ENCODE data around the gene SCD5. TPM values are rescaled to one million over a fixed set of nuclear protein-coding genes. Genes with fewer than 3 reads are reported as not detected.

Gene SCD5
- total RNA-seq, 1 donor from 2014 or later = 27.2 TPM

- DNase-seq (ENCODE audit: low spot score) = no peak
Observed at GRCh38 chr4:82640540-82640939, 158.1 kb downstream of the SCD5 start.

GRCh38 chr4:82639971-82640370 is 158.6 kb downstream of the SCD5 start:
- no peak for DNase-seq (ENCODE audit: low spot score)

GRCh38 chr4:82638479-82638878 is 160.1 kb downstream of the SCD5 start:
- DNase-seq (ENCODE audit: low spot score) = no peak

GRCh38 chr4:82630079-82630478 is 168.5 kb downstream of the SCD5 start:
- DNase-seq (ENCODE audit: low spot score) = no peak

- DNase-seq (ENCODE audit: low spot score) = no peak
Observed at GRCh38 chr4:82629238-82630000, 169.2 kb downstream of the SCD5 start.

- no peak for DNase-seq (ENCODE audit: low spot score)
Observed at GRCh38 chr4:82626251-82626868, 172.2 kb downstream of the SCD5 start.

GRCh38 chr4:82624819-82625218 is 173.8 kb downstream of the SCD5 start:
- DNase-seq (ENCODE audit: low spot score) = no peak

GRCh38 chr4:82623121-82623683 is 175.4 kb downstream of the SCD5 start:
- no peak for DNase-seq (ENCODE audit: low spot score)

- DNase-seq (ENCODE audit: low spot score) = no peak
Observed at GRCh38 chr4:82621251-82621650, 177.3 kb downstream of the SCD5 start.

- no peak for DNase-seq (ENCODE audit: low spot score)
Observed at GRCh38 chr4:82620126-82620735, 178.4 kb downstream of the SCD5 start.

GRCh38 chr4:82618103-82618720 is 180.4 kb downstream of the SCD5 start:
- peak; percentile 7 for DNase-seq (ENCODE audit: low spot score)

GRCh38 chr4:82614838-82615449 is 183.7 kb downstream of the SCD5 start:
- peak; percentile 7 for DNase-seq (ENCODE audit: low spot score)

- DNase-seq (ENCODE audit: low spot score) = no peak
Observed at GRCh38 chr4:82613121-82613520, 185.5 kb downstream of the SCD5 start.

GRCh38 chr4:82611982-82612381 is 186.6 kb downstream of the SCD5 start:
- DNase-seq (ENCODE audit: low spot score) = no peak

GRCh38 chr4:82611527-82611926 is 187.1 kb downstream of the SCD5 start:
- DNase-seq (ENCODE audit: low spot score) = no peak

- DNase-seq (ENCODE audit: low spot score) = no peak
Observed at GRCh38 chr4:82610041-82610440, 188.6 kb downstream of the SCD5 start.

GRCh38 chr4:82606622-82607021 is 192.0 kb downstream of the SCD5 start:
- no peak for DNase-seq (ENCODE audit: low spot score)

GRCh38 chr4:82604522-82604921 is 194.1 kb downstream of the SCD5 start:
- no peak for DNase-seq (ENCODE audit: low spot score)

GRCh38 chr4:82601242-82602015 is 197.2 kb downstream of the SCD5 start:
- DNase-seq (ENCODE audit: low spot score) = no peak

GRCh38 chr4:82599336-82599735 is 199.3 kb downstream of the SCD5 start:
- DNase-seq (ENCODE audit: low spot score) = no peak

- peak; percentile 4 for DNase-seq (ENCODE audit: low spot score)
Observed at GRCh38 chr4:82594456-82594855, 204.1 kb downstream of the SCD5 start.

Data from umbilical cord (tissue), 2 donors.